MM.1S (cell line): ENCODE data around the gene HPSE2.
A peak's percentile ranks its signal among the peaks of the same experiment; 100 is the strongest.

Source experiments
- DNase-seq: peaks from one replicate; pipeline ENCODE4 v3.0.0-alpha.2; 2015
- H2AFZ ChIP-seq: fragments of 300-600 bp; sonication (generic); 2 replicates; pipeline ENCODE4 v1.6.0; 2016; ENCODE audit warnings: antibody characterized with exemption, low read length
- H3F3A ChIP-seq: fragments of 300-600 bp; sonication (generic); 2 replicates; pipeline ENCODE4 v1.6.1; 2016; ENCODE audit warnings: mild to moderate bottlenecking, antibody characterized with exemption, low read length, moderate library complexity, mixed read lengths; ENCODE audit not compliant: insufficient read depth
- H3K27ac ChIP-seq: fragments of 300-600 bp; sonication (generic); 2 replicates; pipeline ENCODE4 v1.5.1; 2016; ENCODE audit warnings: mild to moderate bottlenecking, low read length
- H3K27me3 ChIP-seq: fragments of 300-600 bp; sonication (generic); replicated peaks from 2 replicates; pipeline ENCODE4 v1.6.0; 2016; ENCODE audit warnings: low read length; ENCODE audit not compliant: insufficient read depth
- H3K36me3 ChIP-seq: fragments of 300-600 bp; sonication (generic); replicated peaks from 2 replicates; pipeline ENCODE4 v1.6.1; 2016; ENCODE audit warnings: mild to moderate bottlenecking, low read length, mixed read lengths; ENCODE audit not compliant: insufficient read depth
- H3K4me1 ChIP-seq: fragments of 300-600 bp; sonication (generic); 2 replicates; pipeline ENCODE4 v1.6.1; 2016; ENCODE audit warnings: low read length, mixed read lengths
- H3K4me2 ChIP-seq: fragments of 300-600 bp; sonication (generic); 2 replicates; pipeline ENCODE4 v1.6.0; 2016; ENCODE audit warnings: low read depth, low read length
- H3K4me3 ChIP-seq: fragments of 300-600 bp; sonication (generic); 2 replicates; pipeline ENCODE4 v1.5.1; 2016; ENCODE audit warnings: low read length, mixed read lengths
- H3K79me2 ChIP-seq: fragments of 300-600 bp; sonication (generic); 2 replicates; pipeline ENCODE4 v1.6.1; 2016; ENCODE audit warnings: mixed run types, low read length, mixed read lengths
- H3K9ac ChIP-seq: fragments of 300-600 bp; sonication (generic); 2 replicates; pipeline ENCODE4 v1.6.1; 2016; ENCODE audit warnings: low read length, mixed read lengths
- H3K9me2 ChIP-seq: fragments of 300-600 bp; sonication (generic); replicated peaks from 2 replicates; pipeline ENCODE4 v1.6.1; 2016; ENCODE audit warnings: mild to moderate bottlenecking, low read length, mixed read lengths; ENCODE audit not compliant: insufficient read depth
- H3K9me3 ChIP-seq: fragments of 300-600 bp; sonication (generic); replicated peaks from 2 replicates; pipeline ENCODE4 v1.6.1; 2016; ENCODE audit warnings: mild to moderate bottlenecking, low read length, mixed read lengths; ENCODE audit not compliant: insufficient read depth
- H4K20me1 ChIP-seq: fragments of 300-600 bp; sonication (generic); 2 replicates; pipeline ENCODE4 v1.6.1; 2016; ENCODE audit warnings: mild to moderate bottlenecking, low read length, moderate library complexity, mixed read lengths; ENCODE audit not compliant: insufficient read depth
- EZH2 ChIP-seq: fragments of 300-600 bp; sonication (generic); optimal IDR thresholded peaks from 2 replicates; pipeline ENCODE3; 2017; ENCODE audit warnings: low read depth, mild to moderate bottlenecking, antibody characterized with exemption, low read length, mixed read lengths
- EZH2phosphoT487 ChIP-seq: fragments of 300-600 bp; sonication (generic); IDR thresholded peaks from 2 replicates; pipeline ENCODE4 v1.6.1; 2018; ENCODE audit warnings: antibody characterized with exemption, low read length
- TF ChIP-seq, protein P1 (sequence below): fragments of 300-600 bp; sonication (generic); IDR thresholded peaks from 2 replicates; pipeline ENCODE4 v1.5.1; 2016; ENCODE audit warnings: antibody characterized with exemption, low read length, mixed read lengths

HPSE2 gene

DNA sequence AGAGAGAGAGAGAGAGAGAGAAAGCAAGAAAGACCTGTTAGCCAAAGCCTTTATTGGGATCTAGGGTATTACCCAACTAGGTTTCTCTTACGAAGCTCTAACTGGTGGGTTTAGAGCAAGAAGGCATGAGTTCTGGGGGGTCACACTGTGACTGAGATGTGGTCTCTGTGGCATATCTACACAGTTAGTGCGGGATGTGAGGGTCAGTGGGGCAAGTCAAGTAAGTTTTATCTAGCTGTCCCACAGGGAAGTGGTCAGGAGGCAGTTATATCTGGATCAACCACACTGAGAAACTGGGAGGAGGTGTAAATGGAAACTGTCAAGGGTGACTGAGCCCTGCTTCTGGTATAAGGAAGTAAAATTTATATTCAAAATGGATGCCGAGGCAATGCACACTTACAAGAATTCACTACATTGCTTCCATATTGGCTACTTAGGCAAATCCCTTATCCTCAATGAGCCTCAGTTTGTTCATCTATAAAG lies 457.3 kb downstream of the HPSE2 start:
- H4K20me1 ChIP-seq, result no peaks in the 10 kb centered on the region
- no peaks in the 10 kb centered on the region for H3K27me3 ChIP-seq
- H3F3A ChIP-seq, result no peaks in the 10 kb centered on the region
- no peaks in the 10 kb centered on the region for H3K79me2 ChIP-seq
- H3K4me2 ChIP-seq, result no peak overlapping the region
- no peaks in the 10 kb centered on the region for H3K36me3 ChIP-seq
- no peaks in the 10 kb centered on the region for H3K4me1 ChIP-seq
- H2AFZ ChIP-seq, result no peak overlapping the region
- H3K9ac ChIP-seq, result no peak overlapping the region
- H3K9me2 ChIP-seq, result no peaks in the 10 kb centered on the region
- no peak for DNase-seq
- no peaks in the 10 kb centered on the region for H3K9me3 ChIP-seq
- no peak overlapping the region for H3K27ac ChIP-seq
- TF ChIP-seq EZH2, result no peak
- TF ChIP-seq, protein P1, sequence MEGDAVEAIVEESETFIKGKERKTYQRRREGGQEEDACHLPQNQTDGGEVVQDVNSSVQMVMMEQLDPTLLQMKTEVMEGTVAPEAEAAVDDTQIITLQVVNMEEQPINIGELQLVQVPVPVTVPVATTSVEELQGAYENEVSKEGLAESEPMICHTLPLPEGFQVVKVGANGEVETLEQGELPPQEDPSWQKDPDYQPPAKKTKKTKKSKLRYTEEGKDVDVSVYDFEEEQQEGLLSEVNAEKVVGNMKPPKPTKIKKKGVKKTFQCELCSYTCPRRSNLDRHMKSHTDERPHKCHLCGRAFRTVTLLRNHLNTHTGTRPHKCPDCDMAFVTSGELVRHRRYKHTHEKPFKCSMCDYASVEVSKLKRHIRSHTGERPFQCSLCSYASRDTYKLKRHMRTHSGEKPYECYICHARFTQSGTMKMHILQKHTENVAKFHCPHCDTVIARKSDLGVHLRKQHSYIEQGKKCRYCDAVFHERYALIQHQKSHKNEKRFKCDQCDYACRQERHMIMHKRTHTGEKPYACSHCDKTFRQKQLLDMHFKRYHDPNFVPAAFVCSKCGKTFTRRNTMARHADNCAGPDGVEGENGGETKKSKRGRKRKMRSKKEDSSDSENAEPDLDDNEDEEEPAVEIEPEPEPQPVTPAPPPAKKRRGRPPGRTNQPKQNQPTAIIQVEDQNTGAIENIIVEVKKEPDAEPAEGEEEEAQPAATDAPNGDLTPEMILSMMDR, result no peak
- no peak for TF ChIP-seq EZH2phosphoT487
- no peak overlapping the region for H3K4me3 ChIP-seq

DNA sequence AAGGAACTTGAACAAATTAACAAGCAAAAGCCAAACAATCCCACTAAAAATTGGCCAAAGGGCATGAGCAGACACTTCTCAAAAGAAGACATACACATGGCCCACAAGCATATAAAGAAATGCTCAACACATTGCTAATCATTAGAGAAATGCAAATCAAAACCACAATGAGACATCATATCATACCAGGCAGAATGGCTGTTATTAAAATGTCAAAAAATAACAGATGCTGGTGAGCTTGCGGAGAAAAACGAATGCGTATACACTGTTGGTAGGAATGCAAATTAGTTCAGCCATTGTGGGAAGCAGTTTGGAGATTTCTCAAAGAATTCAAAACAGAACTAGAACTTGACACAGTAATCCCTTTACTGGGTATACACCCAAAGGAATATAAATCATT lies 477.2 kb downstream of the HPSE2 start:
- Histone ChIP-seq H3K36me3 (no peaks in the 10 kb centered on the region), H3K79me2 (no peaks in the 10 kb centered on the region), H3K9me3 (no peaks in the 10 kb centered on the region), H2AFZ (no peak overlapping the region), H3K27me3 (no peaks in the 10 kb centered on the region), H3K9me2 (no peaks in the 10 kb centered on the region), H3F3A (no peaks in the 10 kb centered on the region), H3K4me2 (no peak overlapping the region), H3K4me1 (no peaks in the 10 kb centered on the region; the same call in 1 of the 2 replicates), H3K9ac (no peak overlapping the region), H3K4me3 (no peak overlapping the region), H4K20me1 (no peaks in the 10 kb centered on the region), H3K27ac (no peak overlapping the region)
- TF ChIP-seq, protein P1, result no peak
- no peak for DNase-seq

DNA sequence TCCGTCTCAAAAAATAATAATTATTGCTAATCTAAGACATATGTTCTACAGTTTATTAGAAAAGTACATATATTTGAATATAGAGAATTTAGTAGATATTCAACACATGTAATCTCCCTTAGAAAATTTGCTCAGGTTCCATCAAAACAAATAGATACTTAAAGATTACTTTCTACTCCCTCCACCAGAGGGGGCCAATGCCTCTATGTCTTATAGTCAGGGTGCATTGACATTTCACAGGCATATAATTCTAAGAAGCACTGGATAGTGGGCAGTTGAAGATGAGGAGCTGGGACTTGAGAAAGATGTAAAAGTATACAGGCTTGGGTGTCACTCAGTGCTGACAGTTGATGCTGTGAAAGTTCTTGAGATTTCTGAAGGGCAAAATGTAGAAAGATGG lies 487.4 kb downstream of the HPSE2 start:
- H3K4me2 ChIP-seq, result no peak overlapping the region
- no peak overlapping the region for H2AFZ ChIP-seq
- H3K9ac ChIP-seq, result no peak overlapping the region
- DNase-seq, result peak; percentile 66
- no peaks in the 10 kb centered on the region for H3K36me3 ChIP-seq
- no peaks in the 10 kb centered on the region for H3K9me3 ChIP-seq
- H3K27me3 ChIP-seq, result no peaks in the 10 kb centered on the region
- no peaks in the 10 kb centered on the region for H3K79me2 ChIP-seq
- H3K9me2 ChIP-seq, result no peaks in the 10 kb centered on the region
- no peaks in the 10 kb centered on the region for H4K20me1 ChIP-seq
- no peak overlapping the region for H3K4me3 ChIP-seq
- H3K27ac ChIP-seq, result no peak overlapping the region
- no peaks in the 10 kb centered on the region for H3F3A ChIP-seq
- no peak for TF ChIP-seq EZH2
- TF ChIP-seq, protein P1, result peak; percentile 56
- H3K4me1 ChIP-seq, result no peaks in the 10 kb centered on the region
